Osteocyte (in vitro differentiated cells): Measurements from ENCODE around the gene SHE. TPM values are rescaled to one million over a fixed set of nuclear protein-coding genes. Genes with fewer than 3 reads are reported as not detected.

ENCODE experiments used
- DNase-seq: peaks from one replicate; pipeline ENCODE4 v3.0.0; 2021; ENCODE audit warnings: mixed read lengths; ENCODE audit not compliant: unreplicated experiment; ENCODE audit errors: extremely low spot score
- H3K27ac Mint-ChIP-seq: one replicate; pipeline ENCODE4 v1.8.0; 2021; ENCODE audit warnings: mild to moderate bottlenecking, mixed read lengths; ENCODE audit not compliant: unreplicated experiment
- H3K27me3 Mint-ChIP-seq: one replicate; pipeline ENCODE4 v1.8.0; 2021; ENCODE audit warnings: mixed read lengths; ENCODE audit not compliant: unreplicated experiment
- H3K36me3 Mint-ChIP-seq: one replicate; pipeline ENCODE4 v1.8.0; 2021; ENCODE audit warnings: mixed read lengths; ENCODE audit not compliant: unreplicated experiment
- H3K4me1 Mint-ChIP-seq: one replicate; pipeline ENCODE4 v1.8.0; 2021; ENCODE audit warnings: mixed read lengths; ENCODE audit not compliant: unreplicated experiment
- H3K4me3 Mint-ChIP-seq: one replicate; pipeline ENCODE4 v1.8.0; 2021; ENCODE audit warnings: mild to moderate bottlenecking, moderate library complexity, mixed read lengths; ENCODE audit not compliant: unreplicated experiment
- H3K9me3 Mint-ChIP-seq: one replicate; pipeline ENCODE4 v1.8.0; 2021; ENCODE audit warnings: mixed read lengths; ENCODE audit not compliant: unreplicated experiment
- CTCF ChIP-seq: fragments of 200-600 bp; sonication (generic); IDR thresholded peaks from 2 replicates; pipeline ENCODE4 v1.5.0; 2021; ENCODE audit warnings: antibody characterized with exemption, mild to moderate bottlenecking, moderate library complexity
- total RNA-seq: library from RNA; stranded (reverse); gene quantifications from 2 replicates; pipeline ENCODE4 v1.2.1, GENCODE V29; 2021

The SHE gene
- total RNA-seq, 1 donor from 2014 or later, result not detected

DNA sequence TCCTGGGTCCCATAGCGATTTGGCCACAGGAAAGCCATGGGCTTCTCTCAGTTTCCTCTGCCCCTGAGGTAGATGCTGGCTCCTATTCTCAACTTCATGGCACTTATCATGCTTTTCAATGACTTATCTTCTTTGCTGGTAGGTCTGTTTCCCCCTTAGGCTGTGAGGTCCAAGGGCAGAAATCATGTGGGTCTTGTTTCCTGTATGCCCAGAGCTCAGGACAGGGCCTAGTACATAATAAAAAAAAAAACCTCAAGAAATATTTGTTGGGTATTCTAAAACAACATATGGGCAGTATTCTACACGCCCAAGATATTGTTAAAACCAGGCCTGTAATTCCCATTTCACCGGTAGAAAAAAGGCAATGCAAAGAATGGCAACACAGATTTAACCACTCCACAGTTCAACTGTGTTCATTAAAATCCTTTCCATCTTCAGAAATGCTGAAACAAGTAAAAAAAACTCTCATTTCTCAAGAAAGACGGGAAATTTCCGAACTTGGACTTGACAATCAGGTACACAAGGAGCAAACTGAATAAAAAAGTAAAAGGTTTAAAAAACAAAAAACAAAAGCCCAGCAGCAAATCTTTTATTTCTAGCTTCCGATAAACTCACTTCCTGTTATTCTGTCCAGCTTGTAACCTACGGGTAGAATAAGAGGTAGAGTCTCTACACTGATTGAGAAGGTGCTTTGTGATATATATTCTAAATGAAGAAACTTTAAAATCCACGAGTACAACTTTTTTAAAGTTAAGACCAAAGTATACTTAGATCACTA lies 6.5 kb downstream of the SHE start:
- no peak overlapping the region for H3K27ac Mint-ChIP-seq
- H3K4me3 Mint-ChIP-seq, result no peak overlapping the region
- H3K9me3 Mint-ChIP-seq, result no peaks in the 10 kb centered on the region
- no peaks in the 10 kb centered on the region for H3K36me3 Mint-ChIP-seq
- no peaks in the 10 kb centered on the region for H3K4me1 Mint-ChIP-seq
- no peak for DNase-seq
- H3K27me3 Mint-ChIP-seq, result peaks cover 71% of the 10 kb centered on the region
- TF ChIP-seq CTCF, result no peak

GRCh38 chr1:154493276-154493675 lies 8.9 kb downstream of the SHE start:
- Mint-ChIP-seq H3K27me3 (peaks cover 63% of the 10 kb centered on the region), H3K36me3 (peaks cover 2% of the 10 kb centered on the region), H3K9me3 (no peaks in the 10 kb centered on the region), H3K4me1 (no peaks in the 10 kb centered on the region), H3K4me3 (no peak overlapping the region), H3K27ac (no peak overlapping the region)
- no peak for TF ChIP-seq CTCF
- no peak for DNase-seq

DNA sequence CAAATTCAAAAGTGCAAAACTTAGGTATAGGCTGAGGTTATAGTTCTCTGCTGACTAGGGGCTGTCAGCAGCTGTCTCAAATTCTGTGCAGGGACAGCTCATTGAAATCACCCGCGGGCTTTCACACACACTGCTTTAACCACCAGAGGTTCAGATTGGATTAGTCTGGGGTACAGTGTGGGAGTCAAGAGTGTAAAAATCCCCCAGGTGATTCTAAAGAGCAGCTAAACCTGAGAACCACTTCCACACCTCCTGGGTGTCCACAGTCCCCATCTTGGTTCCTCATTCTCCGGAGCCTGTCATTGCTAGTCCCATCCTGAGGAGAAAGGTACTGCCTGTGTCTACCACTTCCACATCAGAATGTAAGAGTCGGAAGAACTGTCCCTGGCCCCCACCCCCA lies 10.1 kb downstream of the SHE start:
- Mint-ChIP-seq H3K4me3 (no peak overlapping the region), H3K27me3 (peaks cover 64% of the 10 kb centered on the region), H3K36me3 (peaks cover 2% of the 10 kb centered on the region), H3K27ac (no peak overlapping the region), H3K9me3 (no peaks in the 10 kb centered on the region), H3K4me1 (no peaks in the 10 kb centered on the region)
- no peak for DNase-seq
- no peak for TF ChIP-seq CTCF

DNA sequence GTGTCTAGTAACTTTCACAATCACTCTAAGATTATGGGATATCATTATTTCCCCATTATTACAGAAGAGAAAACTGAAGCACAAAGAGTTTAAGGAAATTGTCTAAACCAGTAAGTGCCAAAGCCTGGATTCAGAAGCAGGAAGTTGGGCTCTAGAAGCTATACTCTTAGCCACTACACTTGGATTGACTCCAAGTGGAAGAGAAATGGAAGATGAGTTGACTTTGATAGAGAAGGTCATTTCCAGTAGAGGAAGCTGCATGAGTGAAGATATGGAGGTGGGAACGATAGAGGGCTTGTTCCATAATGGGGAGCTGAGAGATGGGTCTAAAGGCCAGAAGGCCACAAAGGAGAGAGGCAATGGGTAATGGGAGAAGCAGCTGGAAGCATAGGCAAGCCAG lies 11.9 kb downstream of the SHE start:
- Mint-ChIP-seq H3K9me3 (no peaks in the 10 kb centered on the region), H3K27me3 (peaks cover 53% of the 10 kb centered on the region), H3K4me3 (no peak overlapping the region), H3K27ac (no peak overlapping the region), H3K36me3 (peaks cover 2% of the 10 kb centered on the region), H3K4me1 (no peaks in the 10 kb centered on the region)
- DNase-seq, result no peak
- no peak for TF ChIP-seq CTCF

GRCh38 chr1:154489695-154490274 lies 12.4 kb downstream of the SHE start:
- Mint-ChIP-seq H3K27ac (no peak overlapping the region), H3K9me3 (no peaks in the 10 kb centered on the region), H3K36me3 (peaks cover 2% of the 10 kb centered on the region), H3K4me3 (no peak overlapping the region), H3K27me3 (peaks cover 57% of the 10 kb centered on the region), H3K4me1 (no peaks in the 10 kb centered on the region)
- DNase-seq, result no peak
- TF ChIP-seq CTCF, result no peak
